Superior temporal gyrus (tissue), 1 donor: ENCODE data around the gene MLX.
A peak's percentile ranks its signal among the peaks of the same experiment; 100 is the strongest.
"Not testable (repeated sequence)": the region's sequence is repeated elsewhere in the genome, so short reads cannot be mapped to it uniquely, and the experiment has no call there.

Experiments
- DNase-seq: peaks from one replicate; pipeline ENCODE4 v3.0.0-alpha.2; 2016; ENCODE audit errors: extremely low spot score

MLX gene

GRCh38 chr17:42578282-42578869 is 11.5 kb downstream of the MLX start:
- peak; percentile 75 for DNase-seq

GRCh38 chr17:42579794-42580551 is 13.1 kb downstream of the MLX start:
- no peak for DNase-seq

GRCh38 chr17:42581744-42582270 is 14.9 kb downstream of the MLX start:
- DNase-seq = no peak

GRCh38 chr17:42584880-42585279 is 18.0 kb downstream of the MLX start:
- no peak for DNase-seq

GRCh38 chr17:42585353-42585752 is 18.5 kb downstream of the MLX start:
- no peak for DNase-seq

GRCh38 chr17:42586514-42587230 is 19.8 kb downstream of the MLX start:
- no peak for DNase-seq

- DNase-seq = no peak
These were observed 24.0 kb downstream of the MLX start for GRCh38 chr17:42590886-42591285.

GRCh38 chr17:42591411-42591810 is 24.5 kb downstream of the MLX start:
- no peak for DNase-seq

GRCh38 chr17:42596386-42596785 is 29.5 kb downstream of the MLX start:
- DNase-seq = no peak

- DNase-seq = no peak
These were observed 32.0 kb downstream of the MLX start for GRCh38 chr17:42598905-42599304.

GRCh38 chr17:42603318-42603717 is 36.4 kb downstream of the MLX start:
- DNase-seq = no peak

- no peak for DNase-seq
These were observed 40.9 kb downstream of the MLX start for GRCh38 chr17:42607769-42608168.

GRCh38 chr17:42608305-42609181 is 41.6 kb downstream of the MLX start:
- DNase-seq = peak; percentile 21

GRCh38 chr17:42609182-42609813 is 42.4 kb downstream of the MLX start, which contains the start of the genes RETREG3 and TUBG1:
RETREG3 (minus strand) TSS chr17:42609374; CDS start chr17:42609324, 50 bp downstream.
TUBG1 (plus strand) TSS chr17:42609683; CDS start chr17:42609738, 55 bp downstream.
- DNase-seq = peak; percentile 99

- not testable (repeated sequence) for DNase-seq
These were observed 43.2 kb downstream of the MLX start for GRCh38 chr17:42609814-42610801.

GRCh38 chr17:42612013-42612412 is 45.1 kb downstream of the MLX start:
- DNase-seq = no peak

GRCh38 chr17:42613699-42614295 is 46.9 kb downstream of the MLX start:
- no peak for DNase-seq

GRCh38 chr17:42617956-42618431 is 51.1 kb downstream of the MLX start:
- DNase-seq = no peak
